Inflammatory macrophage treated with lipopolysaccharide for 4 hours (primary cell): ENCODE data around the gene CRYBG2.

ENCODE experiments used
- DNase-seq: peaks from one replicate; pipeline ENCODE4 v3.0.0-alpha.2; 2020

Gene CRYBG2

GRCh38 chr1:26290122-26290881, 63.6 kb downstream of the CRYBG2 start:
- peak; percentile 86 for DNase-seq

GRCh38 chr1:26289158-26290059, 64.5 kb downstream of the CRYBG2 start:
- DNase-seq = peak; percentile 83

- peak; percentile 82 for DNase-seq
Measured at GRCh38 chr1:26288311-26288941, 65.5 kb downstream of the CRYBG2 start.

GRCh38 chr1:26287811-26288210, 66.1 kb downstream of the CRYBG2 start:
- DNase-seq = no peak

- DNase-seq = peak; percentile 69
Measured at GRCh38 chr1:26287033-26287711, 66.8 kb downstream of the CRYBG2 start.

- DNase-seq = no peak
Measured at GRCh38 chr1:26286064-26286416, 67.9 kb downstream of the CRYBG2 start.

GRCh38 chr1:26285366-26286063, 68.4 kb downstream of the CRYBG2 start:
- peak; percentile 42 for DNase-seq

- DNase-seq = peak; percentile 92
Measured at GRCh38 chr1:26284597-26285347, 69.2 kb downstream of the CRYBG2 start.

GRCh38 chr1:26283871-26284596, 69.9 kb downstream of the CRYBG2 start:
- no peak for DNase-seq

- DNase-seq = no peak
Measured at GRCh38 chr1:26283279-26283853, 70.6 kb downstream of the CRYBG2 start.

GRCh38 chr1:26282401-26282918, 71.5 kb downstream of the CRYBG2 start:
- DNase-seq = no peak

- peak; percentile 23 for DNase-seq
Measured at GRCh38 chr1:26281971-26282370, 72.0 kb downstream of the CRYBG2 start.

- DNase-seq = no peak
Measured at GRCh38 chr1:26281091-26281958, 72.6 kb downstream of the CRYBG2 start.

GRCh38 chr1:26280333-26281042, 73.4 kb downstream of the CRYBG2 start:
- DNase-seq = no peak

GRCh38 chr1:26279456-26280332, 74.2 kb downstream of the CRYBG2 start, which contains the start of gene SH3BGRL3:
Gene SH3BGRL3 (plus strand): TSS chr1:26280086. CDS start chr1:26280156, 70 bp downstream.
- peak; percentile 90 for DNase-seq

GRCh38 chr1:26278724-26279455, 75.0 kb downstream of the CRYBG2 start:
- peak; percentile 97 for DNase-seq

- DNase-seq = no peak
Measured at GRCh38 chr1:26278303-26278702, 75.6 kb downstream of the CRYBG2 start.
